GM23338 (cell line): ENCODE results near the gene SPEF1. TPM values are rescaled to one million over a fixed set of nuclear protein-coding genes. Genes with fewer than 3 reads are reported as not detected.

Experiments
- ATAC-seq: fragments of 200-7000 bp; cut with Tn5 transposase; 3 replicates; pipeline ENCODE4 v1.9.1; 2020
- DNase-seq: peaks from one replicate; pipeline ENCODE4 v3.0.0-alpha.2; 2015; ENCODE audit warnings: low spot score
- H2AFZ ChIP-seq: fragments of 200-600 bp; sonication (generic); 2 replicates; pipeline ENCODE4 v1.8.0; 2016; ENCODE audit warnings: antibody characterized with exemption, mild to moderate bottlenecking, moderate library complexity
- H3F3A ChIP-seq: fragments of 200-600 bp; sonication (generic); replicated peaks from 2 replicates; pipeline ENCODE4 v1.8.0; 2017; ENCODE audit warnings: antibody characterized with exemption, mixed run types, low read depth
- H3K27ac ChIP-seq: fragments of 200-600 bp; sonication (generic); 2 replicates; pipeline ENCODE4 v1.6.1; 2016; ENCODE audit warnings: low read depth
- H3K27me3 ChIP-seq: fragments of 200-600 bp; sonication (generic); 2 replicates; pipeline ENCODE4 v1.8.0; 2016; ENCODE audit warnings: mild to moderate bottlenecking, mixed run types, moderate library complexity; ENCODE audit not compliant: insufficient read depth
- H3K36me3 ChIP-seq: fragments of 200-600 bp; sonication (generic); 2 replicates; pipeline ENCODE4 v1.8.0; 2016; ENCODE audit warnings: mild to moderate bottlenecking; ENCODE audit not compliant: insufficient read depth
- H3K4me1 ChIP-seq: fragments of 200-600 bp; sonication (generic); 2 replicates; pipeline ENCODE4 v1.8.0; 2016; ENCODE audit warnings: mild to moderate bottlenecking, moderate library complexity; ENCODE audit not compliant: insufficient read depth
- H3K4me2 ChIP-seq: fragments of 200-600 bp; sonication (generic); 2 replicates; pipeline ENCODE4 v1.7.1; 2017; ENCODE audit warnings: mixed run types
- H3K4me3 ChIP-seq: fragments of 200-600 bp; sonication (generic); 2 replicates; pipeline ENCODE4 v1.6.1; 2016; ENCODE audit warnings: mixed run types
- H3K79me2 ChIP-seq: fragments of 200-600 bp; sonication (generic); replicated peaks from 2 replicates; pipeline ENCODE4 v1.8.0; 2017; ENCODE audit warnings: mild to moderate bottlenecking; ENCODE audit not compliant: insufficient read depth
- H3K9me2 ChIP-seq: fragments of 200-600 bp; sonication (generic); 2 replicates; pipeline ENCODE4 v1.8.0; 2017; ENCODE audit not compliant: insufficient read depth
- H4K20me1 ChIP-seq: fragments of 200-600 bp; sonication (generic); replicated peaks from 2 replicates; pipeline ENCODE4 v1.8.0; 2017; ENCODE audit warnings: mild to moderate bottlenecking; ENCODE audit not compliant: insufficient read depth
- H3K27ac Mint-ChIP-seq: 2 replicates; pipeline ENCODE4 v1.8.0; 2020; ENCODE audit warnings: inconsistent platforms, mild to moderate bottlenecking, moderate library complexity, mixed read lengths
- H3K27me3 Mint-ChIP-seq: 3 replicates; pipeline ENCODE4 v1.8.0; 2022; ENCODE audit warnings: low read depth, mild to moderate bottlenecking, moderate library complexity, mixed read lengths, inconsistent platforms; ENCODE audit not compliant: insufficient read depth, poor library complexity
- H3K36me3 Mint-ChIP-seq: 3 replicates; pipeline ENCODE4 v1.8.0; 2021; ENCODE audit warnings: low read depth, mild to moderate bottlenecking, inconsistent platforms, moderate library complexity, mixed read lengths
- H3K4me1 Mint-ChIP-seq: 3 replicates; pipeline ENCODE4 v1.8.0; 2020; ENCODE audit warnings: mild to moderate bottlenecking, inconsistent platforms, mixed read lengths
- H3K4me3 Mint-ChIP-seq: 3 replicates; pipeline ENCODE4 v1.8.0; 2021; ENCODE audit warnings: moderate library complexity, mild to moderate bottlenecking, inconsistent platforms, mixed read lengths
- H3K9me3 Mint-ChIP-seq: 3 replicates; pipeline ENCODE4 v1.8.0; 2020; ENCODE audit warnings: moderate library complexity, mild to moderate bottlenecking, inconsistent platforms, mixed read lengths
- CREB1 ChIP-seq: fragments of 250-450 bp; sonication (Bioruptor Pico); IDR thresholded peaks from 2 replicates; pipeline ENCODE4 v1.5.0; 2020; ENCODE audit warnings: low read depth, mild to moderate bottlenecking, moderate library complexity
- ETS1 ChIP-seq: IDR thresholded peaks from 2 replicates; pipeline ENCODE4 v1.6.1; 2016; ENCODE audit warnings: antibody characterized with exemption
- EZH2 ChIP-seq: fragments of 200-600 bp; sonication (generic); IDR thresholded peaks from one replicate; pipeline ENCODE4 v1.8.0; 2017; ENCODE audit warnings: antibody characterized with exemption, mild to moderate bottlenecking, low read depth; ENCODE audit not compliant: unreplicated experiment
- EZH2phosphoT487 ChIP-seq: fragments of 200-600 bp; sonication (generic); IDR thresholded peaks from one replicate; pipeline ENCODE4 v1.8.1; 2018; ENCODE audit warnings: antibody characterized with exemption; ENCODE audit not compliant: unreplicated experiment
- JUNB ChIP-seq: IDR thresholded peaks from one replicate; pipeline ENCODE4 v1.6.1; 2016; ENCODE audit warnings: antibody characterized with exemption; ENCODE audit not compliant: unreplicated experiment
- NANOG ChIP-seq: IDR thresholded peaks from 2 replicates; pipeline ENCODE4 v1.6.1; 2016; ENCODE audit warnings: antibody characterized with exemption, borderline replicate concordance
- POLR2AphosphoS5 ChIP-seq: IDR thresholded peaks from 2 replicates; pipeline ENCODE4 v1.6.1; 2016; ENCODE audit warnings: antibody characterized with exemption, low read depth
- REST ChIP-seq: IDR thresholded peaks from one replicate; pipeline ENCODE4 v1.6.1; 2018; ENCODE audit warnings: antibody characterized with exemption; ENCODE audit not compliant: unreplicated experiment
- STAT1 ChIP-seq: IDR thresholded peaks from one replicate; pipeline ENCODE4 v1.6.1; 2016; ENCODE audit warnings: antibody characterized with exemption; ENCODE audit not compliant: unreplicated experiment
- ZNF114 ChIP-seq: fragments of 250-450 bp; sonication (Bioruptor Pico); IDR thresholded peaks from 2 replicates; pipeline ENCODE4 v1.5.0; 2020; ENCODE audit warnings: mild to moderate bottlenecking, moderate library complexity
- ZNF331 ChIP-seq: fragments of 250-450 bp; sonication (Bioruptor Pico); IDR thresholded peaks from 2 replicates; pipeline ENCODE4 v1.5.0; 2020; ENCODE audit warnings: low read depth, mild to moderate bottlenecking, moderate library complexity
- ZNF462 ChIP-seq: fragments of 250-450 bp; sonication (Bioruptor Pico); IDR thresholded peaks from 2 replicates; pipeline ENCODE4 v1.5.0; 2020; ENCODE audit warnings: mild to moderate bottlenecking, moderate library complexity
- polyA plus RNA-seq: library from polyadenylated mRNA; unstranded; fragments of >200 nt; fragmentation: Nextera tagmentation; extraction: Ambion mirVana; gene quantifications from 2 replicates; pipeline ENCODE4 v1.2.1, GENCODE V29; 2016
- total RNA-seq: library from RNA; depleted of rRNA; stranded (reverse); fragments of >200 nt; shearing (Covaris generic); gene quantifications from 2 replicates; pipeline ENCODE4 v1.2.3, GENCODE V29; 2014
- TF ChIP-seq, protein P1 (sequence below), 2 experiments: fragments of 200-600 bp in 1 of 2; sonication (generic) in 1 of 2; conservative IDR thresholded peaks; 2 replicates each; pipeline versions ENCODE4 v1.5.1 to v1.6.1; 2016 to 2017; ENCODE audit warnings: antibody characterized with exemption in 2 of 2, low read depth in 2 of 2, mild to moderate bottlenecking in 2 of 2, moderate library complexity in 1 of 2

SPEF1 gene
- total and polyA plus RNA-seq, 2 experiments from 2014 or later, result 0.68 to 0.69 TPM

DNA sequence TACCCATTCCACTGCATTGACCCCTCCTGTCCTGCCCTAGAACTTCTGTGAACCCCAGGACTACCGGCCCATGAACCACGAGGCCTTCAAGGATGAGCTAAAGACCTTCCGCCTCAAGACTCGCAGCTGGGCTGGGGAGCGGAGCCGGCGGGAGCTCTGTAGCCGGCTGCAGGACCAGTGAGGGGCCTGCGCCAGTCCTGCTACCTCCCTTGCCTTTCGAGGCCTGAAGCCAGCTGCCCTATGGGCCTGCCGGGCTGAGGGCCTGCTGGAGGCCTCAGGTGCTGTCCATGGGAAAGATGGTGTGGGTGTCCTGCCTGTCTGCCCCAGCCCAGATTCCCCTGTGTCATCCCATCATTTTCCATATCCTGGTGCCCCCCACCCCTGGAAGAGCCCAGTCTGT lies 23.5 kb upstream of the SPEF1 start:
- Mint-ChIP-seq H3K27ac (no peak overlapping the region), H3K9me3 (no peaks in the 10 kb centered on the region; the same call in 2 of the 3 replicates), H3K4me1 (peaks cover 39% of the 10 kb centered on the region), H3K36me3 (peaks cover 53% of the 10 kb centered on the region), H3K27me3 (peaks cover 20% of the 10 kb centered on the region), H3K4me3 (no peak overlapping the region)
- no peaks in the 10 kb centered on the region for H3K79me2 ChIP-seq
- DNase-seq (no peak), ATAC-seq (no peak)
- no peaks in the 10 kb centered on the region for H3K36me3 ChIP-seq
- H3F3A ChIP-seq, result peaks cover 9% of the 10 kb centered on the region
- no peaks in the 10 kb centered on the region for H3K27me3 ChIP-seq
- H3K4me2 ChIP-seq, result no peak overlapping the region
- no peak overlapping the region for H3K27ac ChIP-seq
- H2AFZ ChIP-seq, result no peak overlapping the region
- H3K4me1 ChIP-seq, result peaks cover 28% of the 10 kb centered on the region
- no peaks in the 10 kb centered on the region; the same call in 1 of the 2 replicates for H4K20me1 ChIP-seq
- no peak overlapping the region for H3K4me3 ChIP-seq
- H3K9me2 ChIP-seq, result no peaks in the 10 kb centered on the region
- TF ChIP-seq, protein P1, sequence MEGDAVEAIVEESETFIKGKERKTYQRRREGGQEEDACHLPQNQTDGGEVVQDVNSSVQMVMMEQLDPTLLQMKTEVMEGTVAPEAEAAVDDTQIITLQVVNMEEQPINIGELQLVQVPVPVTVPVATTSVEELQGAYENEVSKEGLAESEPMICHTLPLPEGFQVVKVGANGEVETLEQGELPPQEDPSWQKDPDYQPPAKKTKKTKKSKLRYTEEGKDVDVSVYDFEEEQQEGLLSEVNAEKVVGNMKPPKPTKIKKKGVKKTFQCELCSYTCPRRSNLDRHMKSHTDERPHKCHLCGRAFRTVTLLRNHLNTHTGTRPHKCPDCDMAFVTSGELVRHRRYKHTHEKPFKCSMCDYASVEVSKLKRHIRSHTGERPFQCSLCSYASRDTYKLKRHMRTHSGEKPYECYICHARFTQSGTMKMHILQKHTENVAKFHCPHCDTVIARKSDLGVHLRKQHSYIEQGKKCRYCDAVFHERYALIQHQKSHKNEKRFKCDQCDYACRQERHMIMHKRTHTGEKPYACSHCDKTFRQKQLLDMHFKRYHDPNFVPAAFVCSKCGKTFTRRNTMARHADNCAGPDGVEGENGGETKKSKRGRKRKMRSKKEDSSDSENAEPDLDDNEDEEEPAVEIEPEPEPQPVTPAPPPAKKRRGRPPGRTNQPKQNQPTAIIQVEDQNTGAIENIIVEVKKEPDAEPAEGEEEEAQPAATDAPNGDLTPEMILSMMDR (conservative IDR thresholded peaks at IDR 0.05; ENCODE audit: low read depth in 2 of 2), result no peak
- TF ChIP-seq EZH2 (no peak), NANOG (no peak), CREB1 (no peak), ZNF462 (CRISPR knock-in tag) (no peak), STAT1 (no peak), JUNB (no peak), ZNF114 (no peak), POLR2AphosphoS5 (no peak), REST (no peak), EZH2phosphoT487 (no peak), ZNF331 (CRISPR knock-in tag) (no peak), ETS1 (no peak)
